MM.1S (cell line): ENCODE results near the gene SLC26A4.

Source experiments
- DNase-seq: peaks from one replicate; pipeline ENCODE4 v3.0.0-alpha.2; 2015
- H2AFZ ChIP-seq: fragments of 300-600 bp; sonication (generic); 2 replicates; pipeline ENCODE4 v1.6.0; 2016; ENCODE audit warnings: antibody characterized with exemption, low read length
- H3F3A ChIP-seq: fragments of 300-600 bp; sonication (generic); 2 replicates; pipeline ENCODE4 v1.6.1; 2016; ENCODE audit warnings: mild to moderate bottlenecking, antibody characterized with exemption, low read length, moderate library complexity, mixed read lengths; ENCODE audit not compliant: insufficient read depth
- H3K27ac ChIP-seq: fragments of 300-600 bp; sonication (generic); 2 replicates; pipeline ENCODE4 v1.5.1; 2016; ENCODE audit warnings: mild to moderate bottlenecking, low read length
- H3K27me3 ChIP-seq: fragments of 300-600 bp; sonication (generic); replicated peaks from 2 replicates; pipeline ENCODE4 v1.6.0; 2016; ENCODE audit warnings: low read length; ENCODE audit not compliant: insufficient read depth
- H3K36me3 ChIP-seq: fragments of 300-600 bp; sonication (generic); replicated peaks from 2 replicates; pipeline ENCODE4 v1.6.1; 2016; ENCODE audit warnings: mild to moderate bottlenecking, low read length, mixed read lengths; ENCODE audit not compliant: insufficient read depth
- H3K4me1 ChIP-seq: fragments of 300-600 bp; sonication (generic); 2 replicates; pipeline ENCODE4 v1.6.1; 2016; ENCODE audit warnings: low read length, mixed read lengths
- H3K4me2 ChIP-seq: fragments of 300-600 bp; sonication (generic); 2 replicates; pipeline ENCODE4 v1.6.0; 2016; ENCODE audit warnings: low read depth, low read length
- H3K4me3 ChIP-seq: fragments of 300-600 bp; sonication (generic); 2 replicates; pipeline ENCODE4 v1.5.1; 2016; ENCODE audit warnings: low read length, mixed read lengths
- H3K79me2 ChIP-seq: fragments of 300-600 bp; sonication (generic); 2 replicates; pipeline ENCODE4 v1.6.1; 2016; ENCODE audit warnings: mixed run types, low read length, mixed read lengths
- H3K9ac ChIP-seq: fragments of 300-600 bp; sonication (generic); 2 replicates; pipeline ENCODE4 v1.6.1; 2016; ENCODE audit warnings: low read length, mixed read lengths
- H3K9me2 ChIP-seq: fragments of 300-600 bp; sonication (generic); replicated peaks from 2 replicates; pipeline ENCODE4 v1.6.1; 2016; ENCODE audit warnings: mild to moderate bottlenecking, low read length, mixed read lengths; ENCODE audit not compliant: insufficient read depth
- H3K9me3 ChIP-seq: fragments of 300-600 bp; sonication (generic); replicated peaks from 2 replicates; pipeline ENCODE4 v1.6.1; 2016; ENCODE audit warnings: mild to moderate bottlenecking, low read length, mixed read lengths; ENCODE audit not compliant: insufficient read depth
- H4K20me1 ChIP-seq: fragments of 300-600 bp; sonication (generic); 2 replicates; pipeline ENCODE4 v1.6.1; 2016; ENCODE audit warnings: mild to moderate bottlenecking, low read length, moderate library complexity, mixed read lengths; ENCODE audit not compliant: insufficient read depth
- EZH2 ChIP-seq: fragments of 300-600 bp; sonication (generic); optimal IDR thresholded peaks from 2 replicates; pipeline ENCODE3; 2017; ENCODE audit warnings: low read depth, mild to moderate bottlenecking, antibody characterized with exemption, low read length, mixed read lengths
- EZH2phosphoT487 ChIP-seq: fragments of 300-600 bp; sonication (generic); IDR thresholded peaks from 2 replicates; pipeline ENCODE4 v1.6.1; 2018; ENCODE audit warnings: antibody characterized with exemption, low read length
- TF ChIP-seq, protein P1 (sequence below): fragments of 300-600 bp; sonication (generic); IDR thresholded peaks from 2 replicates; pipeline ENCODE4 v1.5.1; 2016; ENCODE audit warnings: antibody characterized with exemption, low read length, mixed read lengths

The SLC26A4 gene

GRCh38 chr7:107622894-107623293 is 37.7 kb upstream of the SLC26A4 start:
- Histone ChIP-seq H3K27ac (no peak overlapping the region), H3K4me3 (no peak overlapping the region)
- TF ChIP-seq, protein P1, sequence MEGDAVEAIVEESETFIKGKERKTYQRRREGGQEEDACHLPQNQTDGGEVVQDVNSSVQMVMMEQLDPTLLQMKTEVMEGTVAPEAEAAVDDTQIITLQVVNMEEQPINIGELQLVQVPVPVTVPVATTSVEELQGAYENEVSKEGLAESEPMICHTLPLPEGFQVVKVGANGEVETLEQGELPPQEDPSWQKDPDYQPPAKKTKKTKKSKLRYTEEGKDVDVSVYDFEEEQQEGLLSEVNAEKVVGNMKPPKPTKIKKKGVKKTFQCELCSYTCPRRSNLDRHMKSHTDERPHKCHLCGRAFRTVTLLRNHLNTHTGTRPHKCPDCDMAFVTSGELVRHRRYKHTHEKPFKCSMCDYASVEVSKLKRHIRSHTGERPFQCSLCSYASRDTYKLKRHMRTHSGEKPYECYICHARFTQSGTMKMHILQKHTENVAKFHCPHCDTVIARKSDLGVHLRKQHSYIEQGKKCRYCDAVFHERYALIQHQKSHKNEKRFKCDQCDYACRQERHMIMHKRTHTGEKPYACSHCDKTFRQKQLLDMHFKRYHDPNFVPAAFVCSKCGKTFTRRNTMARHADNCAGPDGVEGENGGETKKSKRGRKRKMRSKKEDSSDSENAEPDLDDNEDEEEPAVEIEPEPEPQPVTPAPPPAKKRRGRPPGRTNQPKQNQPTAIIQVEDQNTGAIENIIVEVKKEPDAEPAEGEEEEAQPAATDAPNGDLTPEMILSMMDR = no peak
- TF ChIP-seq EZH2phosphoT487 (no peak), EZH2 (no peak)

DNA sequence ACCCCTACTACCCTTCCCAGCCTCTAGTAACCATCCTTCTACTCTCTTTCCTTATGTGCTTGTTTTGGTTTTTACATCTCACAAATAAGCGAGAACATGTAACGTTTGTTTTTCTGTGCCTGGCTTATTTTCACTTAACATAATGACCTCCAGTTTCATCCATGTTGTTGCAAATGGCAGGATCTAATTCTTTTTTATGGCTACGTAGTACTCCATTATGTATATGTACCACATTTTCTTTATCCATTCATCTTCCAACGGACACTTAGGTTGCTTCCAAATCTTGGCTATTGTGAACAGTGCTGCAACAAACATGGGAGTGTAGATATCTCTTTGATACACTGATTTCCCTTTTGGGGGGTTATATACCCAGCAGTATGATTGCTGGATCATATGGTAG is 33.6 kb upstream of the SLC26A4 start:
- Histone ChIP-seq H3K79me2 (no peaks in the 10 kb centered on the region), H3K9me3 (no peaks in the 10 kb centered on the region), H3K9me2 (no peaks in the 10 kb centered on the region), H3K27me3 (no peaks in the 10 kb centered on the region), H3K36me3 (no peaks in the 10 kb centered on the region), H3K27ac (no peak overlapping the region), H2AFZ (no peak overlapping the region), H3K4me2 (no peak overlapping the region), H4K20me1 (no peaks in the 10 kb centered on the region), H3F3A (no peaks in the 10 kb centered on the region), H3K9ac (no peak overlapping the region), H3K4me3 (no peak overlapping the region), H3K4me1 (no peaks in the 10 kb centered on the region)
- TF ChIP-seq, protein P1 = no peak
- TF ChIP-seq EZH2phosphoT487 (no peak), EZH2 (no peak)
- no peak for DNase-seq

More at GRCh38 chr7:107622894-107623293, 37.7 kb upstream of the SLC26A4 start:
- Histone ChIP-seq H3K36me3 (no peaks in the 10 kb centered on the region), H3K9me3 (no peaks in the 10 kb centered on the region), H3K79me2 (no peaks in the 10 kb centered on the region), H3F3A (no peaks in the 10 kb centered on the region), H3K4me2 (no peak overlapping the region), H4K20me1 (no peaks in the 10 kb centered on the region), H3K4me1 (no peaks in the 10 kb centered on the region), H3K9ac (no peak overlapping the region), H3K9me2 (no peaks in the 10 kb centered on the region), H3K27me3 (no peaks in the 10 kb centered on the region), H2AFZ (no peak overlapping the region)
- no peak for DNase-seq

DNA sequence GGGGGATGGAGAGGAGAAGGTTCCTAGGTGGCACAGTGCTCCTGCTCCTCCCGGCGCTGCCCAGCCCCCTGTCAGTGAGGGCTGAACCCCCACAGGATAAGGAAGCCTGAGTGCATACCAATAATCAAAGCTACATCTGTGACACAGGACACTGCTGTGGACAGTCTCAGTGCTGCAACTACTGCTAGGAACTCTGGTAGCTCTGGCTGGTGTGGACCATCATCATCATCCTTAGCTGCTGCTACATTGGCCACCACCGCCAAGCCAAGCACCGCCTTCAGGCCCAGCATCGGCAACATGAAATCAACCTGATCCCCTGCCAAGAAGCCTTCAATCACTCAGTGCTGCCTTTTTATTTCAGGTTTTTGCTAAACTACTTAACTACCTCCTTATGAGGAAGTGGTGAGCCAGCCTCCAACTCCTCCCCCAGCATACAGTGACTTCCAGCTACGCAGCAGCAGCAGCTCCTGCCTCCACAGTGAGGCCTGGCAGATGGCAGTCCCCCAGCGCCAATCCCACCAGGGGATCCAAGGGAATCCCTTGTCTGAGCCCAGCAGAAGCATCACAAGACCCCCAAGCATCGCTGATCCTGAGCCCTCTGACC is 32.1 kb upstream of the SLC26A4 start:
- Histone ChIP-seq H3K36me3 (no peaks in the 10 kb centered on the region), H3K4me2 (no peak overlapping the region), H3K9me2 (no peaks in the 10 kb centered on the region), H3K79me2 (no peaks in the 10 kb centered on the region), H3F3A (no peaks in the 10 kb centered on the region), H3K9me3 (no peaks in the 10 kb centered on the region), H3K4me3 (no peak overlapping the region), H2AFZ (no peak overlapping the region), H4K20me1 (no peaks in the 10 kb centered on the region), H3K4me1 (no peaks in the 10 kb centered on the region), H3K9ac (no peak overlapping the region), H3K27ac (no peak overlapping the region), H3K27me3 (no peaks in the 10 kb centered on the region; the same call in 1 of the 2 replicates)
- TF ChIP-seq, protein P1 = no peak
- TF ChIP-seq EZH2phosphoT487 = no peak
- no peak for DNase-seq
